ENCODE measurements around the gene RNU5D-1.
"Not testable (repeated sequence)": the region's sequence is repeated elsewhere in the genome, so short reads cannot be mapped to it uniquely, and the experiment has no call there.

Gene RNU5D-1

DNA sequence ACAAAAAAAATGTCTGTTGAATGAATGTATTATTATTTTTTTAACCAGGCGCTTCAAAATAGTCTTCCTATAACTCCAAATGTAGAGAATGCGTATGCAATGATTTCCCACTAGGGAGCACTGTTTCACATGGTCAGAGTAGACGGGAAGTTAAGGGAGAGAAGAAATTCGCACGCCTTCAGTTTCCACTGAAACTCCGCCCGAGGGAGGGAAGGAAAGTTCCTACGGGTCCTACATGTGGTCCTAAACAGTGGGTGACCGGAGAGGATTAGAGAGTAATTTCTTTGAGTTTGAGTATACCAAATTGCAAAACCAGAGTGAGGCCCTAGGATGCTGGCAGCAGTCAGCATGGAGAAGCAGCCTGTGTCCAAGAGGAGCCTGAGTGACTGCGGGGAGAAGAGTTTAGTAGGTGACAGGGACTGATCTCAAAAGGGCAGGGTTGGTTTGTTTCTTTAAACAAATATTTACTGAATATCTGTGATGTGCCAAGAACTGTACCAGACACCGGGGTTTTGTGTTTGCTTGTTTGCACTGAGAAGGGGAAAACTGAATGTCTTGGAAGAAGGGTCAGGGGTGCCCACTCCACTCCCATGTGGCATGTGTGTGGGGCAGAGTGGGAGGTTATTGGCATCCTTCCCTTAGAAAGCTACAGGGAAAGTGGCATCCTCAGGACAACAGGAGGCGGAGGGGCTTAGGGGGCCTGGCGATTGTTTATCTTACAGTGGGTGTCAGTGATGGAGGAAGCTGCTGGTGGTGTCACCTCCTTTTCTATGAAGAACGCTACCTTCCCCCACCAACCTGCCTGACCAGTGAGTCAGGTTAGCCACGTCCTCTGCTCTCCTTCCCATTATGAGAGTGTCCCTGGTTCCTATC is 22.8 kb downstream of the RNU5D-1 start:
- DNase-seq, result peak; percentile 72
- in situ Hi-C loops (cut with HindIII; ENCODE audit: low pct_ligation_motif_present, low pct_unique_long_range_greater_than_20kb, low sequenced_read_pairs), result no loop called here

DNA sequence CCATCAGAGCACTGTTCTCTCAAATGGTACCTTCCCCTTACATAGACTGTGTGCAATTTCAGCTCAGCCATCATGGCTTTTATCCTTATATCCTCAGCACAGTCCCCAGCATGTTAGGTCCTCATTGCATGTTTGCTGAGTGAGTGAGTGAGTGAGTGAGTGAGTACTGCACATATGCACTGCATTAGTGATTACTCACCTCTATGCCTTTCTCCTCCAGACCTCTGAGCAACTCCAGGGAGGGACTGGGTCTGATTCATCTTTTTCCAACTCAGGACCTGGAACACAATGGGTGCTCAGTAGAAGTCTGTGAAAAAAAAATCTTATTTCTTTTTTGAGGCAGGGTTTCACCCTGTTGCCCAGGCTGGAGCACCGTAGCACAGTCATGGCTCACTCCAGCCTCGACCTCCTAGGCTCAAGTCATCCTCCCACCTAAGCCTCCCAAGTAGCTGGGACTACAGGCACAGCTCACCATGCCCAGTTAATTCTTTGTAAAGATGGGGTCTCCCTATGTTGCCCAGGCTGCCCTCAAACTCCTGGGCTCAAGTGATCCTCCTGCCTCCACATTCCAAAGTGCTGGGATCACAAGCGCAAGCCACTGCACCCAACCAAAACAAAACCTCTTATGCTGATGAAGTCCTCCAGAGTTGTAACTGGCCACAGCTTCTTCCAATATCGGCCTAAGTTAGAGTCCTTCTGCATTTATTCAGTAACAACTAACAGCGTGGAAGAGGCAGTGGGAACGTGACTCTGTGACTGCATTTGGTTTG is 23.7 kb downstream of the RNU5D-1 start:
- in situ Hi-C loops (cut with HindIII; ENCODE audit: low pct_ligation_motif_present, low pct_unique_long_range_greater_than_20kb, low sequenced_read_pairs), result no loop called here
- DNase-seq, result peak; percentile 80

DNA sequence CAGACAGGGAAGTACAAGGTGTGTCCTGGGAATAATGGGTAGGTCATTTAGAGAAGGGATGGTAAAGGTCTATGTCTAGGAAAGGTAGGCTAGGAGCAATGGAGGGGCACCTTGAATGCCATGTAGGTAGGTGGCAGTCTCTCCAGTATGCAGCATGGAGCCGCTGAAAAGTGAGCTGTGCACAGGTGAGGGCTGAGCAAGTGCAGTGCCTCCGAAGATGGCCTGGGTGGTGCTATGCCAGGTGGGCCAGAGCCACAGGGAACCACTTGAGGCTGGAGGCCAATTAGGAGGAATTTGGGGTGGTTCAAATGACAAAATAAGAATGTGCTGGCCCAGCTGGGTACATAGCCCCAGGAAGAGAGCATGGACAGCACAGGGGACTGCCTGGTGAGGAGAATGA is 25.0 kb downstream of the RNU5D-1 start:
- in situ Hi-C loops (cut with HindIII; ENCODE audit: low pct_ligation_motif_present, low pct_unique_long_range_greater_than_20kb, low sequenced_read_pairs), result no loop called here
- DNase-seq, result no peak

DNA sequence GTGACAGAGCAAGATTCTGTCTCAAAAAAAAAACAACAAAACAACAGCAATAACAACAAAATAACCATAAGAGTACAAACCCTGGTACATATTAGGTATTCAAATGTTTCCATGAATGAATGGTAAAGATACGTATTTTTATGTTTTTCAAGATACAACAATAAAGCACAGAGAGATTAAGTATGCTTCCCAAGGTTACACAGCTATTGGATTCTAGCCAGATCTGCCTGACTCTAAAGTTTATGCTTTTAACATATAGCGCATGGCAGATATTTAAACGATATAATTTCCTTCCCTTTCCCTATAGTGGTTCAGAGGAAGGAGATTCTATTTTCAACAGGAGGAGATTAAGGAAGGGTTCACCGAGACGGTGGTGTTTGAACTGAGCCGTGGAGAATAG is 25.5 kb downstream of the RNU5D-1 start:
- DNase-seq, result no peak
- in situ Hi-C loops (cut with HindIII; ENCODE audit: low pct_ligation_motif_present, low pct_unique_long_range_greater_than_20kb, low sequenced_read_pairs), result no loop called here

DNA sequence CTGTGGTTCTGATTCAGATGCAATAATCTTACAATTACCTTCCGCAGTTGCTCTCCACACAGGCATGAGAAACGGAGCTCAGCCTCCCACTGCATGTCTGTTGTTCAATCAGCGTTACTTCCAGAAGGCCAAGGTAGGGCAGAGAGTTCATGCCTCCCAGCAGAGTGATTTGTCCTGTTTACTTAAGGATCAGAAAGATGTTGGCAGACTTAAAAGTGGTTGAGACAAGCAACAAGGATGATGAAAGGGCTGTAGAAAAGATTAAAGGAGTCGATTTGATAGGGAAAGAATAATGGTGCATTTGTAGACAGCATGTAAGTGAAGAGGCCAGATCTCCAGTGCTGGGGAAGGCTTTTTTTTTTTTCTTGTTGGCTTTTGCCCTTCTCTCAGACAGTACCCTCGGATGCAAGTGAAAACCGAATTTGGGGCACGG is 29.8 kb downstream of the RNU5D-1 start:
- in situ Hi-C loops (cut with HindIII; ENCODE audit: low pct_ligation_motif_present, low pct_unique_long_range_greater_than_20kb, low sequenced_read_pairs), result no loop called here
- DNase-seq, result no peak

DNA sequence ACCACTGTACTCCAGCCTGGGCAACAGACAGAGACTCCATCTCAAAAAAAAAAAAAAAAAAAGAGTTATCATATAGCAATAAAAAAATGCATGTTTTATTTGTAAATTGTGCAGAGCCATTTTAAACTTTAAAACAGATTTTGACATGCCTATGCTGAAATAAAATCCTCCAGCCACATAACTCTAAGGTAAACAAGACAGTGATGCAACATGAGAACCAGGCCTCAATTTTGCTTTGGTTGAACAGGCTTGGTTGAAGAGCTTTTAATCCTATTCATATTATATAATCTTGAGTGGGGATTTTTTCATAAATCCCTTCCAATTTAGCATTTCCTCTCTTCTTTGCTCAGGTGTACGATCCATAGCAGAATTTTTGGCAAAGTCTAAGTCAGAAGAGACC is 30.4 kb downstream of the RNU5D-1 start:
- DNase-seq, result no peak
- in situ Hi-C loops (cut with HindIII; ENCODE audit: low pct_ligation_motif_present, low pct_unique_long_range_greater_than_20kb, low sequenced_read_pairs), result no loop called here

DNA sequence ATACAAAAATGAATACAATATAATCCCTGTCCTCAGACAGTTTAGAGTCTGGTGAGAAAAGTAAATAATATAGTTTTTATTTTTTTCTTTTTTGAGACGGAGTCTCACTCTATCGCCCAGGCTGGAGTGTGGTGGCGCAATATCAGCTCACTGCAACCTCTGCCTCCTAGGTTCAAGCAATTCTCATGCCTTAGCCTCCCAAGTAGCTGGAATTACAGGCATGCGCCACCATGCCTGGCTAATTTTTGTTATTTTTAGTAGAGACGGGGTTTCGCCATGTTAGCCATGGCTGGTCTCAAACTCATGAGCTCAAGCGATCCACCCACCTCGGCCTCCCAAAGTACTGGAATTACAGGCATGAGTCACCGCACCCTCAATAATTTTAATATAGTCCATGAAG is 31.6 kb downstream of the RNU5D-1 start:
- in situ Hi-C loops (cut with HindIII; ENCODE audit: low pct_ligation_motif_present, low pct_unique_long_range_greater_than_20kb, low sequenced_read_pairs); DNase-seq: not testable (repeated sequence)

DNA sequence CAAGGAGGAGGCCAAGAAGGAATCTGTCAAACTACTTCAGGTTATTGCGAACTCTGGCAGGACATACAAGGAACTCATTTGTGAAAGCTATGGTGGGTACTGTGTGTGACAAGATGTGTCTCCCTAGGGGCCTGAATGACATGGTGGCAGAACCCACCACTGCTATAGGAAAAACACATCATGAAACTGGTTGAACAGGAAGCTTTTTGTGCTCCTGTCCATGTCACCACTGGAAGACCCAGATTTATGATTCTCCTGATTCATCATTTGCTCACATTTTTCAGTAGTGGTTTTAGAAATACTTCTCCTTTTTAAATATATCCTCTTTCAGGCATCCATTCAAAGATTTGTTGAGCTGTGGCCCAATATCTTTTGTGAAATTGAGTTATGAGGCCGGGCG is 32.8 kb downstream of the RNU5D-1 start:
- in situ Hi-C loops (cut with HindIII; ENCODE audit: low pct_ligation_motif_present, low pct_unique_long_range_greater_than_20kb, low sequenced_read_pairs), result no loop called here

DNA sequence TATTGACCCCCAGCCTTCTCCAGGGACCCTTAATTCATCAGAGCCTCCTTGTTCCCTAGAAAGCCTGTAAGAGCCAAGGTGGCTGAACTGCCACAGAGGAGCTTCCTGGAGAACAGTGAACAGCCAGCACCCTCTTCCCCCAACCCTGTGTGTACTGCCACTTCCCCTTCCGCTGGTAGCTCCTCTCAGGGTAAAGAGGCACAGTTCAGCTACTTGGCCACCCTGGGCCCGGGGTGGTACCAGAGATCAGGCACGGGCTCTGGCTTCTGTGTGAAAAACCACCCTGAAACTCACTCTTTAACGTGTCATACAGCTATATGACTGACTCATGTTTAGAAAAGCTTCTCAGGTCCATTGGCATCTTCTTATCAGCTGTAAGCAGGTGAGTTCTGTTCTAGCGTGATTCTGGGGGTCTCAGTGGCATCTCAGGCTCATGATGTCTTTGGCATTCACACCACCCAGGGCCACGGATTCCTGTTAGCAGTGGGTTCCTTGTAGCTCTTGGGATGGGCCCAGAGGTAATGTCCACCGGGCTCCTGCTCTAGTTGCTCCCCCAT is 34.1 kb downstream of the RNU5D-1 start:
- no peak for DNase-seq
- in situ Hi-C loops (cut with HindIII; ENCODE audit: low pct_ligation_motif_present, low pct_unique_long_range_greater_than_20kb, low sequenced_read_pairs), result no loop called here

More for the DNA sequence above, 32.8 kb downstream of the RNU5D-1 start:
- no peak for DNase-seq

DNA sequence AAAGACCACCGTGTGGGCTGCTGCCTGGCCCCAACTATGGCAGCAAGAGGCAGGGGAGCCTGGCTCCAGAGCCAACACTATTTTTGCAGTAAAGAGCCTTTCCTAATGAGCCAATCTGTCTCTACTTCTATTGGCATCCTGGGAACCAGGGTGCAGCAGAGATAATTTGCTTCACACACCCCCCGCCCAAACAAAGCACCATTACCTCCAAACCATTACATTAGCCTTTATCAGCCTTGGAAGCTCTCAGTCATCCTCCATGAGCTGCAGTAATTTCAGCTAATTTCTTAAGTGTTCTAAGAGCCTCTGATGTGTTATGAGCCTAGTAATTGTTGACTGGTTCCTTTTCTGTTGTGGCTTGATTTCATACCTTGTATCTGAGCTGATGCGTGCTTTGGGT is 34.9 kb downstream of the RNU5D-1 start:
- no peak for DNase-seq
- in situ Hi-C loops (cut with HindIII; ENCODE audit: low pct_ligation_motif_present, low pct_unique_long_range_greater_than_20kb, low sequenced_read_pairs), result no loop called here

DNA sequence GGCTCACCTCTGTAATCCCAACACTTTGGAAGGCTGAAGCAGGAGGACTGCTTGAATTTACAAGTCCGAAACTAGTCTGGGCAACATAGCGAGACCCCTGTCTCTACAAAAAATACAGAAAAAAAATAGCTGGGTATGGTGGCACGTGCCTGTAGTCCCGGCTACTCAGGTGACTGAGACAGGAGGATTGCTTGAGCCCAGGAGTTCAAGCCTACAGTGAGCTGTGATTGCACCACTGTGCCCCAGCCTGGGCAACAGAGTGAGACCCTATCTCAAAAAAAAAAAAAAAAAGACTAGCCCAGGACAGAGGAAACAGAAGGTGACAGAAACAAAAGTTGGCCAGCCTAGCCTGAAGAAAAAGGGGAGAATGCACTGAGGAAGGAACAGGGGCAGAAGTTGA is 35.3 kb downstream of the RNU5D-1 start:
- DNase-seq, result no peak
- in situ Hi-C loops (cut with HindIII; ENCODE audit: low pct_ligation_motif_present, low pct_unique_long_range_greater_than_20kb, low sequenced_read_pairs), result no loop called here

DNA sequence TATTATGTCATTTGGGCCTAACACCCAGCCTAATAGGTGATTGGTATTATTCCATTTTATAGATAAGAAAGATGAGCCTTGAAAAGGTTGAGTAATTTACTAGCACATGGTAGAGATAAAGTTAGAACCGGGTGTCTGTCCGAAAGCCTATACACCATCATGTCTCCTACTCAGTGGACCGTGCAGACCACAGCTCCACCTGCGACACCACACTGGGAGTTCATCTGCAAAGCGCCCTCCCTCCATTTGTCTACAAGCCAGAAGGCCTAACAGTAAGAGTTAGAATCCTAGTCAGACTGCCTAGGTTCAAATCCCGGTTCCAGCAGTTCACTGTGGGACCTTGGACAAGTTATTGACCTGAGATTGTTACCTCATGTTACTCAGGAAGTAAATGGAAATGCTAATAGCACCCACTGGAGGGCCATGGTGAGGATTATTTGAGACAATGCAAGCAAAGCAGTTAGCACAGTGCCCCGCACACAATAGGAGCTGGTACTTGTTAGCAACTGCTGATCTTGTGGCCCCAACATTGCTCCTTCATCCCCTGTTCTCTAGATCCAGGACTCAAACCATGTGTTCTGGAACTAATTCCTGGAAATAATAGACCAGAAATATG is 36.0 kb downstream of the RNU5D-1 start:
- in situ Hi-C loops (cut with HindIII; ENCODE audit: low pct_ligation_motif_present, low pct_unique_long_range_greater_than_20kb, low sequenced_read_pairs), result no loop called here
- DNase-seq, result no peak

DNA sequence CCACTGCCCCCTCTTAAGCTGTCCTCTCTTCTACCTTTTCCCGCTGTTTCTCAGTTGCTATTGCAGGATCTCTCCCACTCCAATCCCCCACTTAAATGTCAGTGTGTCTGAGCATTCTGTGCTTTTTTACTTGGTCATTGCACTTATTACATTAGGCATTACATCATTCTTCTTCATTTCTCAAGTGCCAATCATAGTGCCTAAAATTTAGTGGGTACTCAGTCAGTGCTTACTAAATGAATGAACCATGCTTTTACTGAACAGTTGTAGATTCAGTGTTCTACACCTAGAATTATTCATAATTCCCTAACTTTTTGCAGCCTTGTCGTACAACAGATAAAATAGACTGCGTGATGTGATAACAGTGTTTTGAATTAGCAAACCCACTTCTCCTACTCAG is 37.1 kb downstream of the RNU5D-1 start:
- in situ Hi-C loops (cut with HindIII; ENCODE audit: low pct_ligation_motif_present, low pct_unique_long_range_greater_than_20kb, low sequenced_read_pairs), result no loop called here
- no peak for DNase-seq

DNA sequence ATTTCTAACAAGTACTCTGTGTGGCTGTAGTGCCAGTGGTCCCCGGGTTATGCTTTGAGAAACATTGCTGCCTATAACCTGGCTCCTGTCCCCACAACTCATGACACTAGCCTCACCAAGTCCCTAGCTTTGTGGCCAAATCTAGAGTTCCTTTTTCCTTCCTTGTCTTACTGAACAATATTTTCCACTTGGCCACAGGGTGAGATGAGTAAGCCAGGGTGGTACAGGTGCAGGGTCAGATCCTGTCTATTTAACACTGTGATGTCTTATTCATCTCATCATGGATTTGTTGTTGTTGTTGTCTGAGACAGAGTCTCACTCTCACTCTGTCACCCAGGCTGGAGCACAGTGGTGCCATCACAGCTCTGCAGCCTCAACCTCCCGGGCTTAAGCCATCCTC is 37.8 kb downstream of the RNU5D-1 start:
- DNase-seq, result no peak
- in situ Hi-C loops (cut with HindIII; ENCODE audit: low pct_ligation_motif_present, low pct_unique_long_range_greater_than_20kb, low sequenced_read_pairs), result no loop called here

DNA sequence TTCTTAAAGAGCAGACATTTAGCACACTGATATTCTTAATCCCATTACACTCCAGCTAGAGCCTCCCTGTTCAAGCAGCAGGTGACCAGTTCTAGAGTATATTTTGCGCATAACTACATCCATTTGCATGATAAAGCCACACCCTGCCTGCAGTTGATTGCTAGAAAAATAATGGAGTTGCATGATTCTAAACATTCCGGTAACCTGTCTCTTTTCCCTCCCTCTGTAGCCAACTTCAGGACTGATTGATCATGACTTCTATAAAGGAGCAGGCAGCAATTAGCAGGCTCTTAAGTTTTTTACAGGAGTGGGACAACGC is 41.6 kb downstream of the RNU5D-1 start:
- DNase-seq, result no peak
- in situ Hi-C loops (cut with HindIII; ENCODE audit: low pct_ligation_motif_present, low pct_unique_long_range_greater_than_20kb, low sequenced_read_pairs), result no loop called here

DNA sequence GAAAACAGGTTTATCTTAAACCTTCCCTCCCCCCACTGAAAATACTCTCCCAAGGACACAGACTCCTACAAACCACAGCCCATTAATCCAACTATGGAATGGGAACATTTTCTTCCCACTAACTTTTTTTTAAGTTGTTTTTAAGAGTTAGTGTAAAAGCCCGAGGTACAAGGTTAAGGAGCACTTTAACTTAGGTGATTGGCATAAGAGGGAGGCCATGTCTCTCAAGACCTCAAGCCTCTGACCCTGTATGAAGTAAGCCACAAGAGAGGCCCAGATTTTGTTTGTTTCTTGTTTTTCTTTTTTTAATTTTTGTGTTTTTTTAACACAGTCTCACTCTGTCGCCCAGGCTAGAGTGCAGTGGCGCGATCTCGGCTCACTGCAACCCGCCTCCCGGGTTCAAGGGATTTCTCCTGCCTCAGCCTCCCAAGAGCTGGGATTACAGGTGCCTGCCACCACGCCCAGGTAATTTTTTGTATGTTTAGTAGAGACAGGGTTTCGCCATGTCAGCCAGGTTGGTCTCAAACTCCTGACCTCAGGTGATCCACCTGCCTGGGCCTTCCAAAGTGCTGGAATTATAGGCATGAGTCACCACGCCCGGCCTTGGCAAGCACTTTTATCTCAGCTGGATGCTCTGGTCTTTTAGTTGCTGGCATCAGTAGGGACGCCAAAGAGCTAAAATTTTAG is 42.1 kb downstream of the RNU5D-1 start:
- in situ Hi-C loops (cut with HindIII; ENCODE audit: low pct_ligation_motif_present, low pct_unique_long_range_greater_than_20kb, low sequenced_read_pairs), result no loop called here

DNA sequence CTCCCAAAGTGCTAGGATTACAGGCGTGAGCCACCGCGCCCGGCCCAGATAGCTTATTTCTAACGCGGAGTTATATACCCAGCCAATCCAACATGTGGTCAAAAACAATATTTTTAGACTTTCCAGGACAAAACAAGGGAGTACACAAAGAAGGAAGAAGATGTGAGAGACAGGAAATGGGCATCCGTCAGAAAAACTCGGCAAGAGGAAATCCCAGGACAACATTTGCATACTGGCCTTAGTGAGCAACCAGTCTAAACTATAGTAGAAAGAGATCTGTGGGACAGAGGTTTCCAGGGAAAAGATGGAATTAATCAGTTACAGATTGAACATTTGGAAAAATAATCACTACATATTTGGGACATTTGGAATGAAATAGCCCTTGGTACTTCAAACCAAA is 45.1 kb downstream of the RNU5D-1 start:
- DNase-seq, result no peak
- in situ Hi-C loops (cut with HindIII; ENCODE audit: low pct_ligation_motif_present, low pct_unique_long_range_greater_than_20kb, low sequenced_read_pairs), result no loop called here

More for the DNA sequence above, 42.1 kb downstream of the RNU5D-1 start:
- no peak for DNase-seq

DNA sequence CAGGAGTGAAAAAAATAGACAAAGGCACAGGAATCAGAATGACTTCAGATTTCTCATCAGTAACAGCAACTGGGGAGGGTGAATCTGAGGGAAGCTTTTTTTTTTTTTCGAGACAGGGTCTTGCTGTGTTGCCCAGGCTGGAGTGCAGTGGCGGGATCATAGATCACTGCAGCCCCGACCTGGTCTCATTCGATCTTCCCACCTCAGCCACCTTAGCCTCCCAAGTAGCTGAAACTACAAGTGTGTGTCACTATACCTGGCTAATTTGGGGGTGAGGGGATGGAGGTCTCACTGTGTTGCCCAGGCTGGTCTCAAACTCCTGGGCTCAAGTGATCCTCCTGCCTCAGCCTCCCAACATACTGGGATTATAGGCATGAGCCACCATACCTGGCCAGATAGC is 45.8 kb downstream of the RNU5D-1 start:
- in situ Hi-C loops (cut with HindIII; ENCODE audit: low pct_ligation_motif_present, low pct_unique_long_range_greater_than_20kb, low sequenced_read_pairs), result no loop called here
- DNase-seq, result no peak

DNA sequence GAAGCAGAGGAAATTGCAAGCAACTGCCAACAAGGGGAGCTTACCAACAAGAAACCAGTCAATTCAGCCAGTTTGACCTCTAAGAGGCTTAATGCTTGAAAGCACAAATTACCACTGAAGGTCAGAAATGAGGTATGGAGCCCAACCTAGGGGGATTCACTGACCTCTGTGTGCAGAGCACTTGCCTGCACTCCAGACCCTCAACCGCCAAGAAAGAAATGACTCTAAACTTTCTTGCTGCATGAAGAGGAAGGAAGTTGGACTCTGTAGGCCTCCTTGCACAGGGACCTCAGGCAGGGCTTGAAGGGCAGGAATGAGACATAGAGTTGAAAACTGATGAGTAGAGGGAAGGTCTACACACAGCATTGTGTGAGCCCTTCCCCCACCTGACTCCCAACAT is 46.4 kb downstream of the RNU5D-1 start:
- in situ Hi-C loops (cut with HindIII; ENCODE audit: low pct_ligation_motif_present, low pct_unique_long_range_greater_than_20kb, low sequenced_read_pairs), result no loop called here
- no peak for DNase-seq
